Measurements from ENCODE around the gene CELF5. TPM values are rescaled to one million over a fixed set of nuclear protein-coding genes. Genes with fewer than 3 reads are reported as not detected.

Gene CELF5
- total and polyA plus RNA-seq, 2 experiments from 2014 or later: 5.6 to 10.6 TPM

GRCh38 chr19:3175781-3176714 lies 48.4 kb upstream of the CELF5 start:
- H3K4me1 Mint-ChIP-seq: no peaks in the 10 kb centered on the region
- no peak for TF ChIP-seq STAT1 (IDR thresholded peaks at IDR 0.05; ENCODE audit: unreplicated experiment)
- TF ChIP-seq ZNF114 (CRISPR knock-in tag; IDR thresholded peaks at IDR 0.05): no peak
- TF ChIP-seq POLR2AphosphoS5 (IDR thresholded peaks at IDR 0.05; ENCODE audit: low read depth): no peak
- TF ChIP-seq JUNB (IDR thresholded peaks at IDR 0.05; ENCODE audit: unreplicated experiment): no peak
- no peak for TF ChIP-seq EZH2phosphoT487 (IDR thresholded peaks at IDR 0.05; ENCODE audit: unreplicated experiment)
- TF ChIP-seq EZH2 (IDR thresholded peaks at IDR 0.05; ENCODE audit: low read depth, unreplicated experiment): no peak
- TF ChIP-seq REST (IDR thresholded peaks at IDR 0.05; ENCODE audit: unreplicated experiment): no peak
- no peak for TF ChIP-seq CTCF (conservative IDR thresholded peaks at IDR 0.05; ENCODE audit: low read depth in 2 of 2)
- no peak for TF ChIP-seq NANOG (IDR thresholded peaks at IDR 0.05; ENCODE audit: borderline replicate concordance)
- no peak for TF ChIP-seq CREB1 (CRISPR knock-in tag; IDR thresholded peaks at IDR 0.05; ENCODE audit: low read depth)
- no peak for TF ChIP-seq ZNF462 (CRISPR knock-in tag; IDR thresholded peaks at IDR 0.05)
- no peak for TF ChIP-seq ETS1 (IDR thresholded peaks at IDR 0.05)
- no peak for TF ChIP-seq ZNF331 (CRISPR knock-in tag; IDR thresholded peaks at IDR 0.05; ENCODE audit: low read depth)
- H2AFZ ChIP-seq: no peak overlapping the region
- H3K9me3 Mint-ChIP-seq: peaks cover 11% of the 10 kb centered on the region
- no peaks in the 10 kb centered on the region for H3K36me3 ChIP-seq (ENCODE audit: insufficient read depth)
- H3K36me3 Mint-ChIP-seq (ENCODE audit: low read depth): no peaks in the 10 kb centered on the region
- no peaks in the 10 kb centered on the region for H3F3A ChIP-seq (replicated peaks; ENCODE audit: low read depth)
- H3K27me3 ChIP-seq (ENCODE audit: insufficient read depth): no peaks in the 10 kb centered on the region
- H3K4me3 Mint-ChIP-seq: no peak overlapping the region
- no peak overlapping the region for H3K4me2 ChIP-seq
- no peaks in the 10 kb centered on the region for H3K4me1 ChIP-seq (ENCODE audit: insufficient read depth)
- H4K20me1 ChIP-seq (replicated peaks; ENCODE audit: insufficient read depth): no peaks in the 10 kb centered on the region
- peaks cover under 1% of the 10 kb centered on the region for H3K27me3 Mint-ChIP-seq (ENCODE audit: insufficient read depth, low read depth, poor library complexity)
- no peak overlapping the region for H3K27ac Mint-ChIP-seq
- no peak for ATAC-seq
- H3K27ac ChIP-seq (ENCODE audit: low read depth): no peak overlapping the region
- H3K9me2 ChIP-seq (ENCODE audit: insufficient read depth): no peaks in the 10 kb centered on the region
- H3K4me3 ChIP-seq: no peak overlapping the region
- DNase-seq (ENCODE audit: low spot score): no peak
- no peaks in the 10 kb centered on the region for H3K79me2 ChIP-seq (replicated peaks; ENCODE audit: insufficient read depth)

Measured in GM23338 (cell line).